DND-41 (cell line): Measurements from ENCODE around the gene SLC22A14.
A peak's percentile ranks its signal among the peaks of the same experiment; 100 is the strongest.

Experiments used
- ATAC-seq: fragments of 200-7000 bp; cut with Tn5 transposase; 3 replicates; pipeline ENCODE4 v1.9.1; 2021; ENCODE audit warnings: low read depth; ENCODE audit not compliant: insufficient read depth
- DNase-seq: peaks from one replicate; pipeline ENCODE4 v3.0.0-alpha.2; 2020
- H2AFZ ChIP-seq: 2 replicates; pipeline ENCODE4 v1.6.0; 2012; ENCODE audit warnings: low read depth, low read length
- H3K27ac ChIP-seq: 2 replicates; pipeline ENCODE4 v1.5.1; 2012; ENCODE audit warnings: low read length, inconsistent platforms
- H3K27me3 ChIP-seq: fragments of 200-600 bp; sonication (generic); 2 replicates; pipeline ENCODE4 v1.6.0; 2012; ENCODE audit warnings: low read length, mild to moderate bottlenecking, inconsistent platforms; ENCODE audit not compliant: insufficient read depth, poor library complexity
- H3K36me3 ChIP-seq: 2 replicates; pipeline ENCODE4 v1.5.1; 2012; ENCODE audit warnings: low read length, inconsistent platforms; ENCODE audit not compliant: insufficient read depth
- H3K4me1 ChIP-seq: 2 replicates; pipeline ENCODE4 v1.5.1; 2012; ENCODE audit warnings: mild to moderate bottlenecking, low read length; ENCODE audit not compliant: insufficient read depth
- H3K4me2 ChIP-seq: 2 replicates; pipeline ENCODE4 v1.6.0; 2012; ENCODE audit warnings: mild to moderate bottlenecking, moderate library complexity, low read length, inconsistent platforms; ENCODE audit not compliant: insufficient read depth
- H3K4me3 ChIP-seq, 2 experiments: fragments of 200-600 bp in 1 of 2; shearing (Covaris generic) in 1 of 2; 2 replicates each; pipeline ENCODE4 v1.5.1; 2012 to 2016; ENCODE audit warnings: inconsistent platforms in 2 of 2, low read length in 2 of 2, mild to moderate bottlenecking in 2 of 2, low read depth in 1 of 2, moderate library complexity in 1 of 2
- H3K79me2 ChIP-seq: 2 replicates; pipeline ENCODE4 v1.6.0; 2012; ENCODE audit warnings: low read length, inconsistent platforms; ENCODE audit not compliant: insufficient read depth
- H3K9ac ChIP-seq: 2 replicates; pipeline ENCODE4 v1.6.0; 2012; ENCODE audit warnings: low read depth, mild to moderate bottlenecking, inconsistent platforms, low read length, moderate library complexity
- H3K9me3 ChIP-seq: 2 replicates; pipeline ENCODE4 v1.5.1; 2012; ENCODE audit warnings: low read length, moderate library complexity, mild to moderate bottlenecking, inconsistent platforms; ENCODE audit not compliant: insufficient read depth, severe bottlenecking
- H4K20me1 ChIP-seq: 2 replicates; pipeline ENCODE4 v1.6.0; 2012; ENCODE audit warnings: low read length; ENCODE audit not compliant: insufficient read depth
- CTCF ChIP-seq: IDR thresholded peaks from 2 replicates; pipeline ENCODE4 v1.5.1; 2012; ENCODE audit warnings: borderline replicate concordance, low read length, moderate library complexity, mild to moderate bottlenecking; ENCODE audit not compliant: poor library complexity, severe bottlenecking; ENCODE audit errors: extremely low read depth
- EZH2 ChIP-seq: IDR thresholded peaks from 3 replicates; pipeline ENCODE4 v1.6.1; 2012; ENCODE audit warnings: borderline replicate concordance, low read depth, mild to moderate bottlenecking, moderate library complexity, low read length, inconsistent platforms; ENCODE audit not compliant: severe bottlenecking

Gene SLC22A14

GRCh38 chr3:38348903-38349302 is 66.8 kb downstream of the SLC22A14 start:
- H2AFZ ChIP-seq: no peak overlapping the region
- no peak overlapping the region for H3K9ac ChIP-seq
- no peaks in the 10 kb centered on the region for H3K27me3 ChIP-seq
- H3K27ac ChIP-seq: no peak overlapping the region
- H3K4me3 ChIP-seq: no peak overlapping the region
- peaks cover 34% of the 10 kb centered on the region for H3K4me1 ChIP-seq
- H3K4me2 ChIP-seq: peak overlapping the region; percentile 89; the same call in 1 of the 2 replicates
- no peaks in the 10 kb centered on the region for H3K9me3 ChIP-seq
- peaks cover 9% of the 10 kb centered on the region for H3K36me3 ChIP-seq
- no peak for DNase-seq
- no peaks in the 10 kb centered on the region for H4K20me1 ChIP-seq
- ATAC-seq: no peak
- TF ChIP-seq CTCF (no peak), EZH2 (no peak)
- H3K79me2 ChIP-seq: peaks cover 7% of the 10 kb centered on the region

GRCh38 chr3:38349684-38350359 is 67.7 kb downstream of the SLC22A14 start:
- H2AFZ ChIP-seq: no peak overlapping the region
- H3K4me1 ChIP-seq: peaks cover 34% of the 10 kb centered on the region
- H3K9ac ChIP-seq: no peak overlapping the region
- no peak overlapping the region for H3K4me3 ChIP-seq
- H3K36me3 ChIP-seq: peaks cover 9% of the 10 kb centered on the region
- DNase-seq: no peak
- H3K79me2 ChIP-seq: peaks cover 7% of the 10 kb centered on the region
- H4K20me1 ChIP-seq: no peaks in the 10 kb centered on the region
- no peak for TF ChIP-seq CTCF
- no peak for TF ChIP-seq EZH2
- no peaks in the 10 kb centered on the region for H3K27me3 ChIP-seq
- ATAC-seq: no peak
- H3K27ac ChIP-seq: no peak overlapping the region
- no peaks in the 10 kb centered on the region for H3K9me3 ChIP-seq
- no peak overlapping the region for H3K4me2 ChIP-seq

GRCh38 chr3:38353151-38353550 is 71.1 kb downstream of the SLC22A14 start:
- Histone ChIP-seq H3K27me3 (no peaks in the 10 kb centered on the region), H2AFZ (no peak overlapping the region), H3K9me3 (no peaks in the 10 kb centered on the region), H3K9ac (no peak overlapping the region), H3K4me1 (peaks cover 13% of the 10 kb centered on the region), H3K36me3 (peaks cover 14% of the 10 kb centered on the region), H3K27ac (no peak overlapping the region), H4K20me1 (no peaks in the 10 kb centered on the region), H3K4me2 (no peak overlapping the region), H3K4me3 (no peak overlapping the region), H3K79me2 (peaks cover 4% of the 10 kb centered on the region; the same call in 1 of the 2 replicates)
- ATAC-seq (no peak), DNase-seq (no peak)
- TF ChIP-seq CTCF (no peak), EZH2 (no peak)
